ENCODE results near the gene ARMC9.
"Not testable (repeated sequence)": the region's sequence is repeated elsewhere in the genome, so short reads cannot be mapped to it uniquely, and the experiment has no call there.

ARMC9 gene

GRCh38 chr2:231337807-231338759 lies 139.7 kb downstream of the ARMC9 start:
- DNase-seq (ENCODE audit: low read depth in 2 of 2): no peak

GRCh38 chr2:231339316-231339715 lies 140.9 kb downstream of the ARMC9 start:
- no peak for DNase-seq (ENCODE audit: low read depth in 2 of 2)

- DNase-seq (ENCODE audit: low read depth in 2 of 2): no peak
These were observed 142.7 kb downstream of the ARMC9 start for GRCh38 chr2:231341100-231341499.

DNA sequence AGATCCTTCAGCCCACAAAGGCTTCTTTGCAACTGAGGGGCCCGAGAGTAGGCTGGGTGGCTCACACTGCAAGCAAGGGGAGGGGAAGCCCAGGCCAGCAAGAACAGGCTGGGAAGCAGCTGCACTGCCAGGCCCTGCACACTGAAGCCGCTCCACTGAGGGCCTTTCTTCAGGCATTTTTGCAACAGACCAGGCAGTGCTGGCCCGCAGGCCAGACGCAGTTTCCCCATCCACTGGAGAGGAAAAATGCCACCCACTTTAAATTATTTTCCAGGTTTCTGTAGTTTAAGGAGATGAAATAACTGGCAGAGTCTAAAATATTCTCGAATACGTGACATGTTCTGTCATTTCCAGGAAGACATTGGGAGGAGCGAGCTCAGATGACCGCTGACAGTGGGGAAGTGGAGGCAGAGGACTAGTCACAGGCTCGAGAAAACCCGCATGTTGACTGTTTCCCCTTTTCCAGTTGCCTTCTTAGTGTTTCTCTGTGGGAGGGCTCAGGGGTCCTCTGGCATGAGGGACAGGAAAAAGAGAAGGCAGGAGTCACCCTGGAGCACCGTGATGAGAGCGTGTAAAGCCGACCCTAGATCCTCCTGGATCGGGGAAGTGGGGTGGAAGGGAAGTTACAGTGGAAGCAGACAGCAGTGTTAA lies 143.8 kb downstream of the ARMC9 start:
- no peak for DNase-seq (ENCODE audit: low read depth in 2 of 2)

DNA sequence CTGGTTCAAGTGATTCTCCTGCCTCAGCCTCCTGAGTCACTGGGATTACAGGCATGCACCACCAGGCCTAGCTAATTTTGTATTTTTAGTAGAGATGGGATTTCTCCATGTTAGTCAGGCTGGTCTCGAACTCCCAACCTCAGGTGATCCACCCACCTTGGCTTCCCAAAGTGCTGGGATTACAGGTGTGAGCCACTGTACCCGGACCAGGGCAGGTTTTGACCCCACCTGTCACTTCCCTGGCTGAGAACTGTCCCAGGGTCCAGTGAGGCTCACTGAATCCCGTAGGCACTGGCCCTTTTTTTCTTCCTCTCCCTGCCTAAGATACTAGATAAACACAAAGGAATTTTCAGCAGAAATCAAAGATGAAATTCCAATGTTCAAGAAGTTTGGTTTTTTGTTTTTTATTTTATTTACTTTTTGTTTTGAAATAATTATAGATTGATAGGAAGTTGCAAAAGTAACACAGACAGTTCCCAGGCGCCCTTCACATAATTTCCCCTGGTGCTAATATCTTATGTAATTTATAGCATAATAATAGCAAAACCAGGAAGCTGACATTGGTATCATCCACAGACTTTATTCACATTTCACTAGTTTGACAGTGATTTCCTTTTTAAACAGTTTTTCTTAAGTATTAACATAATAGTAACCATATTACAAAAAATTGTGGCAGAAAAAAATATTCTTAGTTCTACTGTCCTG lies 144.7 kb downstream of the ARMC9 start:
- no peak for DNase-seq (ENCODE audit: low read depth in 2 of 2)

GRCh38 chr2:231343988-231344387 lies 145.6 kb downstream of the ARMC9 start:
- DNase-seq (ENCODE audit: low read depth in 2 of 2): no peak

DNA sequence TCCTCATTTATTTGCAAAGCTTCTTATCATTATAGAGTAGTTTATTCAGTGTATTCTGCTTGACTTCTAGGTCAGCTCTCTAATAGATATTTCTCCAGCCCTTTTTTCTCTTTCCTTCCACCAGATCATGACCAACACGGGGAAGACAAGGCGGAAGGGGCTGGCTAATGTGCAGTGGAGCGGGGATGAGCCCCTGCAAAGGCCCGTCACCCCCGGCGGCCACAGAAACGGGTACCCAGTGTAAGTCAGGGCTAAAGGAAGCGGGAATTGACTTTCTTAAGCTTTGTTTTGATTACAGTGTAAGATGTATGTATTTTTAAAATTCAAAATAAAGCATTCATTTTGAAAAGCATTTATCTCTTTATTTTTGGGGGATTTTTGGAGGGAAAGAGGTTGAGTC lies 146.4 kb downstream of the ARMC9 start:
- DNase-seq (ENCODE audit: low read depth in 2 of 2): no peak

DNA sequence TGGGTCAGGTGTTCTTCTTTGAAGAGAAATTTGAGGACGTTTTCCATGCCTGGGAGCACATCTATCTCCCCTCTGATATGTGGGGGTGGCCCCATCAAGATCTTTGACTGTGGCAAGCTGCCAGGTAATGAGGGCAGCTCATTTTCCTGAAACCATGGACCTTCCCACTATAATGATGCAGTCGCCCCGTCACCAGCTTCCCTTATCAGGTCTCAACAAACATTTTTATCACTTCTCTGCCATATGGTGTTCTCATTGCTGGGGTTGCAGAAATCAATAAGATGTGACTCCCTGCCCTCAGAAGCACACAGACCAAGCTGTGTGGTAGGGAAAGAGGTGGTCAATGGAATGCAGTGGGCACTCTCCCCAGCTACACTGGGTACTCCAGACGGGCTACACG lies 148.7 kb downstream of the ARMC9 start:
- DNase-seq (ENCODE audit: low read depth in 2 of 2): no peak

DNA sequence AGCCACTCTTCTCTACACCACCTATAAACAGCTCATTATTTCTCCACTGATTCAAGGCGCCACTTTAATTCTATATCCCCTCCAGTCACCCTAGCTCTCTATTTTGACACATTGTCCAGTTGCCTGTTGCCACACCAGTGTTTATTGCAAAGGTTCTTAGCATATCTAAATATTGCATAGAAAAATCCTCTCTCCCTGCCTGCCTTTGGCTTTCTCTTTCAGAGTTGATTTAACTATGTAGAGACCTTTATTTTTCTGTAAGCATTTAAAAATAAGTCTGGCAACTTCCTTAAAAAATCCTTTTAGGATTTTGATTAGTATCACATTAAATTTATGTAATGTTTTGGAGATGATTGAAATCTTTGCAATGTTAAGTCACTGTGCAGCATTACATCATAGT lies 149.2 kb downstream of the ARMC9 start:
- no peak for DNase-seq (ENCODE audit: low read depth in 2 of 2)

DNA sequence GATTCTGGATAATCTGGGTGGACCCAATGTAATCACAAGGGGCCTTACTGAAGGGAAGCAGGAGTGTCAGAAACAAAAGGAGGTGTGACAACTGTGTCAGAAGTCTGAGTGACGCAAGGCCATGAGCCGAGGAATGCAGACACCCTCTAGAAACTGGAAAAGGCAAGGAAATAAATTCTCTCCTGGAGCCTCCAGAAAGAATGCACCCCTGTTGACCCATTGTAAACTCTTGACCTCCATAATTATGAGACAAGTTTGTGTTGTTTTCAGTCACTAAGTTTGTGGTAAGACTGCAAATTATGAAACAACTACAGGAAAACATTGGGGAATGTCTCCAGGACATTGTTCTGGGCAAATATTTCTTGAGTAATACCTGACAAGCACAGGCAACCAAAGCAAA lies 149.7 kb downstream of the ARMC9 start:
- DNase-seq (ENCODE audit: low read depth in 2 of 2): no peak

GRCh38 chr2:231348704-231349373 lies 150.4 kb downstream of the ARMC9 start:
- DNase-seq (ENCODE audit: low read depth in 2 of 2): no peak

DNA sequence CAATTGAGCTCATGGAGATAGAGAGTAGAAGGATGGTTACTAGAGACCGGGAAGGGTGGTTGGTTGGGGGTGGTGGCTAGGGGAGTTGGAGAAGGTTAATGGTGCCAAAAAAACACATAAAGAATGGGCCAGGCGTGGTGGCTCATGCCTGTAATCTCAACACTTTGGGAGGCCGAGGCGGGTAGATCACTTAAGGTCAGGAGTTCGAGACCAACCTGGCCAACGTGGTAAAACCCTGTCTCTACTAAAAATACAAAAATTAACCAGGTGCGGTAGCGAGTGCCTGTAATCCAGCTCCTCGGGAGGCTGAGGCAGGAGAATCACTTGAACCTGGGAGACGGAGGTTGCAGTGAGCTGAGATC lies 150.9 kb downstream of the ARMC9 start:
- not testable (repeated sequence) for DNase-seq (ENCODE audit: low read depth in 2 of 2)

DNA sequence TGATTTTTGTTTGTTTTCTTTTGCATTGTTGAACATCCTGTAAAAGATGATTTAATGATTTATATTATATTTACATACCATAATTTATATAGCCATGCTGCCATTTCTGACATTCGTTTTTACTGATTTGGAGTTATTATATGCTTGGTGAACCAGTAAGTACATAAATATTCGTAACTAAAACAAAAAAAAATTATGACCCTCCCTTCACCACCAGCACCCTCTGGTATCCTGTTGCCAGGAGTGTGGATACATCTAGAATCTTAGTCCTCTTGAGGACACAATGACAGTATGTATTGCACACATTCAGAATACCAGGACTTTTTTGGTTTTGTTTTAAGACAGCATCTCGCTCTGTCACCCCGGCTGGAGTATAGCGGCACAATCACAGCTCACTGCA lies 153.2 kb downstream of the ARMC9 start:
- DNase-seq (ENCODE audit: low read depth in 2 of 2): no peak

GRCh38 chr2:231353469-231353868 lies 155.0 kb downstream of the ARMC9 start:
- no peak for DNase-seq (ENCODE audit: low read depth in 2 of 2)

- DNase-seq (ENCODE audit: low read depth in 2 of 2): no peak
These were observed 157.4 kb downstream of the ARMC9 start for GRCh38 chr2:231355508-231356465.

GRCh38 chr2:231356466-231356844 lies 158.0 kb downstream of the ARMC9 start:
- DNase-seq (ENCODE audit: low read depth in 2 of 2): no peak

DNA sequence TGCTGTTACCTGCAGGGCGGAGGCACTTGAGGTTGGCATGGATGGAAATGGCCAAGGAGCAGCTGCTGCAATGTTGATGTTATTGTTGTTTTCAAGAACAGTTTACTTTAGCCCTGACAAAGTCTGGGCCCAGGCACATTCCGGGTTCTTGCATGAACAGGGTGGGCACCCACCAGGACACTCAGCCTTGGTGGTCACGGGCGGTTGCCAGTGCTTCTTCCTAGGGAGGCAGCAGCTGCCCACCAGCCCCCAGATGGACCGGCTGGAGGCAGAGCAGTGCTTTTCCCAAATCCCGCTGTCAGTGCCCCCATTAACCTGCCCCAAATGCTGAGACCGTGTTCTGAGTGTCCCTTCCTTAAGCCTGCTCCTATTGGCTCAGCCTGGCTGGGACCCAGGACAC lies 158.6 kb downstream of the ARMC9 start:
- no peak for DNase-seq (ENCODE audit: low read depth in 2 of 2)

DNA sequence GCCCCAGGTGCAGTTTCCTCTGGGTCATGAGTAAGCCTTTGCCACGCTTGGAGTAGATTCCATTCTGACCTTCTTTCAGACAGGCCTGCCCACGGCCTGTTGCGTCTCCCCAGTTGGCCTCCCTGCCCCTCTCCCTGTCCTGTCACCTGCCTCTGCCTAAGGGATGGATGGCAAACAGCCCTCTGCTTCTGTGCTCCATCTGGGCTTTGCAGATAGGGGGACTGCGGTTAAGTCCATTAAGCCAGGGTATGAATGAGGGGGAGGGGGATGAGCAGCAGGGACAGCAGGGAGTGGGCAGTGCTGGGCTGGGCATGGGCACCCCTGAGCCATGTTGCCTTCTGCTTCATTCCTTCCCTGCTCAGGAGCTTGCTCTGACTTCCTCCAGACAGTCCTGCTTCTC lies 159.5 kb downstream of the ARMC9 start:
- DNase-seq (ENCODE audit: low read depth in 2 of 2): no peak

DNA sequence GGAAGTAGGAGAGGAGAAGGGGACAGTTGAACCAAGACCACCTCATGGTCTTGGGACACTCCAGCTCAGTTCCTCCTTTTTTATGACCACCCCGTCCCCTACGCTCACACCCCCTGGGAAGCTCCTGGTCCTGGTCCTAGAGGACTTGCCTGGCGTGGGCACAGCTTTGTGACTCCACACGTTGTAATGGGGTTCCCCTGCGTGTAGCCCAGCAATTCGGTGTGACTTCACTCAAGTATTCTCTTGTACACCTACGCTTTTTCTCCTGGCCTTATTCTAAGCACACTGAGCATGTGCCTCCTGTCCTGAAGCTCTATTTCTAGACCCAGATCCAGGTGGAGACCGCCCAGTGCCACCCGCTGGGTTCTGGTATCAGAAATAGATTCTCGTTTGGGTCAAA lies 161.0 kb downstream of the ARMC9 start:
- no peak for DNase-seq (ENCODE audit: low read depth in 2 of 2)

DNA sequence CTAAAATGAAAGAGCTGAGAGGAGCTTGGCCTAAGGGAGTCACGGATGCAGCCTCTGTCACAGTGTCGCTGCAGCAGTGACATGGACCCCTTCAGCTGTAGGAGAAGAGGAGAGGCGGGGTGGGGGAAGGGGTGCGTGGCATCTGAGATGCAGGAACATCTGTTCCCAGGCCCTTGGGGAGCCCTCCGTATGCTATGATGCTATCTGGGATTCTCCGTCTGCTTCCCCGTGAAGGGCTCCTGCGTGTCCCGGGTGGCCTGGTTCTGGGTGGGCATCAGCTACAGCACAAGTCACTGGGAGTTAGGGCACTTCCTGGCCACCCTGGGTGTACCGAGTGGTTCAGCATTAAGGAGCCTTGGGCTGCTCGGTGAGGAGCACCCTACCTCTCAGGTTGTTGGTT lies 161.5 kb downstream of the ARMC9 start:
- no peak for DNase-seq (ENCODE audit: low read depth in 2 of 2)

- DNase-seq (ENCODE audit: low read depth in 2 of 2): no peak
These were observed 162.0 kb downstream of the ARMC9 start for GRCh38 chr2:231360401-231360800.

All from activated CD4-positive, alpha-beta T cell treated with anti-CD3 and anti-CD28 coated beads for 24 hours (primary cell).